EH (cell line): ENCODE results near the gene AIPL1.

Source experiments
- DNase-seq: peaks from one replicate; pipeline ENCODE4 v3.0.0-alpha.2; 2015; ENCODE audit warnings: low read depth

Gene AIPL1

DNA sequence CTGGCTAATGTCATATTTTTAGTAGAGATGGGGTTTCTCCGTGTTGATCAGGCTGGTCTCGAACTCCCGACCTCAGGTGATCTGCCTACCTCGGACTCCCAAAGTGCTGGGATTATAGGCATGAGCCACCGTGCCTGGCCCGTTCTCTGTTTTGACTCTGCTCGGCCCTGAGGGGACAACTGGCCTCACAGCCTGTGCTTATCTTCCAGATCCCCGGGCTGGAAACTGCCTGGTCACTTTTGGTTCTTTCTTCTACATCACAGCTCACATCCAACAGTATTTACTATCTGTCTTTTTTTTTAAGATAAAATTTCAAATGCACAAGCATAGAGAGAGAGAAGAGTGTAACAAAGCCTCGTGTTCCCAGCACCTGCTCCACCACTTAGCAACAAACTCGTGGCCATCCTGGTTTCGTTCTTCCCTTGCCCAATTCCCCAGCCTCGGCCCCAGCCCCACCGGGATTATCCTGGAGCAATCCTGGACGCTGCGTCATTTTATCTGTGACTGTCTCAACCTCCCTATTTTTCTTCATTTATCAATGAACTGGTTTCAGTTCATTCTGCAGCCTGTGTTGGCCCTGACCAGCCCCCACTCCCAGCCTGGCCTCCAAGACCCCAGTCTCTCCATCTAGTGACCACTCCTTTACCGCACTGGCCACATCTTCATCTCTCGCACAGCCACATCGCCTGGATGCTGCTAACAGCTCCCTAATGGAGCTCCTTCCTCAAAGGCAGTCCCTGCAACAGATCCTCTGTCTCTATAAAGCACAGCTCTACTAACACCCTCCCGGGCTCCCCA lies 30.5 kb upstream of the AIPL1 start:
- no peak for DNase-seq

DNA sequence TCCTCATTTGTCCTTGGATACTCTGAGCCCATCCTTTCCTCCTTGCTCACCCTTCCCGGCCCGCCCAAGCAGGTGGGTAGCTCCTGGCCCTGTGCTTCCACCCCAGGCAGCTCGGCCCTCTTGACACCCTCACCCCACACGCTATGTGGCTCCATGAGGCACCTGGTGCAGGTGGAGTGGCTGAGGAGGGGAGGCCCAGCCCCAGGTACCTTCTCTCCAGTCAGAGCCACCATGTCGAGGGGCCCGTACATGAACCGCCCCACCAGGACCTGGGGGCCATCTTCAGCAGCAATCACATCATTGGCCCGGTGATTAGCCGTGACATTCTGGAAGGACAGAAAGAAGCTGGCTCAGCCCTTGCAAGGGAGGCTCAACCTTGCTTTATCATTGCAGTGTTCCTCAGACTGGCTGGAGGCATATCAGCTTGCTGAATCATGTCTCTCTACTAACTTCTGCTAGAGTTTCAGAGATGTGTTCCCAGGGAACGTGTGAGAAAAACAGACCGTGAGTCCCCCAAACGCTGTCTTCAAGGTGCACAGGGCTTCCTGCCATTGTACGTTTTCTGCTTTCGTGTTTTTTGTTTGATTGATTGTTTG lies 29.6 kb upstream of the AIPL1 start:
- no peak for DNase-seq

DNA sequence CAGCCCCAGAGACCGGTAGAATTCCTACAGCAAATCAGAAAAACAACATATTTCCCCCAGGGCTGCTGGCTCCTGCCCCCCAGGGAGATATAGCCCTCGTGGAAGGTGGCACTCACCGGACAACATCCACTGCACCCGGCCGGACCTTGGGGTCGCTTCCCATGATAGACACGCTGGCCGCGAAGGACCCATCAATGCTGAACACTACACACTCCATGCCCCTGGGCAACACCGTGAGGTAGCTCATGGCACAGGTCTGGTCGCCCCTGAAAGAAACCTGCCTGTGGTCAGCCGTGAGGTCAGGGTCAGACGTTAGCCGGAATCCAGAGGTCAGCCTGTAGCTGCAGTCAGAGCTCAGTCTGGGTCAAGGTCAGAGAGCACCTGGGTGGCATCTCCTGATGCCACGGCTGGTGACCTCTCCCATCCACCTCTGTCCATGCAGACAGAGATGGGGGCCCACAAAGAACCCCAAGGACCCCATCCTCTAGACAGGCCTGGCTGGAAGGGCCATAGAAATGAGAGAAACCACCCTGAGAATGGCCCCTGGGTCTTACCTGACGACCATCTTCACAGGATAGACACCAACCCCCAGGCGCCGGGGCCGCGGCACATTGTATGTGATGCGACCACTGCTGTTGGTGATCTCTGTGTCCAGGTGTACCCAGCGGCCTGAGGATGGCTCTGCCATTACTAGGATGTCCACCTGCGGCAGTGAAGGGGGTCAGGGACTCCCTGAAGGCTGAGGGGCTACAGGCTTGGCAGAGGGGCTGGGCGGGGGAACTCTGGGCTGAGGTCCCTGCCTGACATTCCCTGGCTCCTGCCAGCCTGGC lies 28.9 kb upstream of the AIPL1 start:
- no peak for DNase-seq

DNA sequence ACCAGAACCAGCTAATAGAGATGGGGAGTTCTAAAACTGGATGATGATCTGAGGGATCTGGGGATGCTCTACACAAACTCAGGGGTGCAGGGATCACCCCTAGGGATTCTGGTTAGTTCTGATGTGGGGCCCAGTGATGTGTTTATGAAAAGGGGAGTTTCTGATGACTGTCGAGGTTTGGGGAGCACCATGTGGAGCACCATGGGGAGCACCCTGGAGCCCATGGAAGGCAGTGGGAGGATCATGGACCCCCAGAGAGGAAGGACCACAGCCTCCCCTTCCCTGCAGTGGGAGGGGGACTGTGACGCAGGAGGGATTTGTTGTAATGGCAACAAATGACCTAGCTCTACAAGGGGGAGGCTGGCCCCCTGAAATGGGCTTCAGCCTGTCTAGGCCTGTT lies 27.8 kb upstream of the AIPL1 start:
- no peak for DNase-seq

DNA sequence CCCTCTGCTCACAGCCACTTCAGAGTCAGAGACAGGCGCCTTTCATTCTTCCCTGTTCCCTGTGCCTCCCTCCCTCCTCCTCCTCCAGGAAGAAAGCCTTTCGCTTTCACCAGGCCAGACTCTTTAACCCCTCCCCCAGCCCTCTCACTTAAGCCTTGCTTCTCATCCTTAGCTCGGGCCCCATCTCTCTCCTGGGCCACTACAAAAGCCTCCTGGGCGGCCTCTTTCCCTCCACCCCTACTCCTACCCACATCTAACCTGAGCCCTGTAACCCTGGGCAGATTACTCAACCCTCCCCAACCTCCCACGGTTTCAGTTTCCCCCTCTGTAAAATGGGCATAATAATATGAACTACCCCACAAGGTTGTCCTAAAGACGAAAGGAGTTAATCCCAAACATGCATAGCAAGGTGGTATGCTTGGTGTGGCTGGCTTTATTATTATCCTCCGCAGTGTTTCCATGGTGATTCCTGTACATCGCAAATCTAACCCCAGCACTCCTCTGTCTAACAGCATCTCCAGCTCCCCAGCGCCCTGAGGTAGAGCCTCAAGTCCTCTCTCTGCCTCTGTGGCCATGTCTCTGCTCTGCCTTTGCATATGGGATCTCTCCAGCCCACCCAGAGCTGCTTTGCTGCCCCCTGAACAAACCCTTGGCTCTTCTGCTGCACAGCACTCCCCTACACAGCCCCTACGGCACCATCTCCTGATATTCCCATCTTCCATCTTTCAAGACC lies 27.0 kb upstream of the AIPL1 start:
- DNase-seq, result no peak

DNA sequence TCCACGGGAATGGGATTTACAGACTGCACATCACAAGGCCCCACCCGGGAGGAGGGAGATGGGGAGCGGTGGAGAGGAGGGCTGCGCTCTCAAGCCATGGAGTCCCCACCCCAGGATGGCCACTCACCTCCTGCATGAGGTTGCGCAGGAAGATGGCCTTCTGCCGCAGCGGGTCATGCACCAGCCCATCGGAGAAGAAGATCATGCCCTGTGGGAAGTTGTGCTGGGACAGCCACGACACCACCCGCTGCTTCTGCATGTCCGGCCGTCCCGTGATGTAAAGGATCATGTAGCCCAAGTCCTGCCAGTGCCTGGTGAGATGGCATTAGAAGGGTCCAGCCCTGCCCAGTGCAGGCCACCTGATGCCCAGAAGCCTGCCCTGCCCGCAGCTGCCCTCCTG lies 26.3 kb upstream of the AIPL1 start:
- no peak for DNase-seq

DNA sequence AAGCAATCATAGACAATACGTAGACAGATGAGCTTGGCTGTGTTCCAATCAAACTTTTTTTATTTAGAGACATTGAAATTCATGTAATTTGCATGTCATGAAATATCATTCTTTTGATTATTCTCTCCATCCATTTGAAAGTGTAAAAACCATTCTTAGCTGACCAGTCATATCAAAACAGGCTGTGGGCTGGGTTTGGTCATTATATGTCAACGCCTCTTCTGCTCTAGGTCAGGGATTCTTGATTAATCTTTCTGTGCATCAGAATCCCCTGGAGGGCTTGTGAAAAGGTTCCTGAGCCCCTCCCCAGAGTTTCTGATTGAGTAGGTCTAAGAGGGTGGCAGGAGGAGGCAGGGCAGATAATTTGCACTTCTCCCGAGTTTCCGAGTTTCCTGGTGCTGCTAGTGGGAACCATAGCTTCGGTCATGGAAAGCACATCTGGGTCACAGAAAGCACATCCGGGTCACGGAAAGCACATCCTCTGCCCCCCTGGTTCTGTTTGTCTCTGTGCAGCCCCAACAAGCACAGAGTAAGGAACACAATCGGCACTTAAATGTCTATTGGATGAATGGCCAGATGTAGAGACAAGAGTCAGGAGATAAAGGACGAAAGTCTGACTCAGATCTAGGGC lies 25.7 kb upstream of the AIPL1 start:
- DNase-seq, result no peak

DNA sequence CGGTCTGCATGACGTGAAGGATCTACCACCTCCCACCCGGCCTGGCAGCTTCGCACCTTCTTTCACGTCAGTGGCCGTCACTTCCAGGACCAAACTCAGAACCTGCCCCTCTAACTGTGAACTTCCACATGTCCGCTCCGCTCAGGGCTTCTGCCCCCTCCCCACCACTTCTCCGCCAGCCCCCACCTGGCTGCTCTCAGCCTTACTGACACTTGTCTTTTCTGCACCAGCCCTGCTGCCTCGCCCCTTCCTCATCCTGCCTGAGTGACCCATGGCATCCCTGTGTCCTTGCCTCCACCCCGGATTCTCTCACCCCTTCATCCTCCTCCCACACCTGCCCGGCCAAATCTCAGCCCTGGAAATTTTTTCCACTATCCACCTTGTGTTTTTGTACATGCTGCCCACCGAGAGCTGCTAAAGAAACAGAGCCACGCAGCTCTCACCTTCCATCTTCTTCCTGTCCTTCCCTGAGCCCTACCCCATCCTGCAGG lies 23.6 kb upstream of the AIPL1 start:
- DNase-seq, result no peak

DNA sequence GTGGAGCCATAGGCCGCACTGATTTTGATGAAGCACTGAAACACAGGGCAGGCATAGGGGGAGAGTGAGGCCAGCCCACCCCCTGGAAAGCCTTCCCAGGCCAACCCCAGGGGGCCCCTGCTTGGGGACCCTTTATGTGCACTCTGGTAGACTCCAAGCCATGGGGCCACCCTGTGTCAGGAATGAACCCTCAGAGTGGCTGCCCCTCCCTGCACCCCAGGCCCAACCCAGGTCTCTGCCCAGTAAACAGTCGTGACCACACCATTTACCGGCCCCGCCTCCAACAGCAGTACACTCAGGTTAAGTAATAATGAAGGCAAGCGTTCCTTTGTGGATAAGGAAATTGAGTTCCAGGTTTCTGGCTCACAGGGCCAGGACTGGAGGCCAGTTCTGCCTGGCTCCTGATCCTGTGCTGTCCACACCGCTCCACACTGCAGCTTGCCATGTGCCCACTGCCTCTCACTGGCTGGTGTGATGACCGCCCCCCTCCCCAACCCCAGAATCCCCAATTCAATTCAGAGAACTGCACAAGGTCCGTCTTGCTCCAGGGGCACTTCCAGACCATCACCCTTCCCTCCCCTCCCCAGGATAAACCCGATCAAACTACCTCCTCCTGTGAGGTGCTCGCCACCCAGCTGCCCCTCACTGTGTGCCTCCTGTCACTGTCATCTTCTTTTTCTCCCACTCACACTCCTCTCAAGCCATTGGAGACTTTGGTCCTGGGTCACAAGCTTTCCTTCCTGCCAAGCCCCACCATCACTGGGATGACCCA lies 23.0 kb upstream of the AIPL1 start:
- no peak for DNase-seq

DNA sequence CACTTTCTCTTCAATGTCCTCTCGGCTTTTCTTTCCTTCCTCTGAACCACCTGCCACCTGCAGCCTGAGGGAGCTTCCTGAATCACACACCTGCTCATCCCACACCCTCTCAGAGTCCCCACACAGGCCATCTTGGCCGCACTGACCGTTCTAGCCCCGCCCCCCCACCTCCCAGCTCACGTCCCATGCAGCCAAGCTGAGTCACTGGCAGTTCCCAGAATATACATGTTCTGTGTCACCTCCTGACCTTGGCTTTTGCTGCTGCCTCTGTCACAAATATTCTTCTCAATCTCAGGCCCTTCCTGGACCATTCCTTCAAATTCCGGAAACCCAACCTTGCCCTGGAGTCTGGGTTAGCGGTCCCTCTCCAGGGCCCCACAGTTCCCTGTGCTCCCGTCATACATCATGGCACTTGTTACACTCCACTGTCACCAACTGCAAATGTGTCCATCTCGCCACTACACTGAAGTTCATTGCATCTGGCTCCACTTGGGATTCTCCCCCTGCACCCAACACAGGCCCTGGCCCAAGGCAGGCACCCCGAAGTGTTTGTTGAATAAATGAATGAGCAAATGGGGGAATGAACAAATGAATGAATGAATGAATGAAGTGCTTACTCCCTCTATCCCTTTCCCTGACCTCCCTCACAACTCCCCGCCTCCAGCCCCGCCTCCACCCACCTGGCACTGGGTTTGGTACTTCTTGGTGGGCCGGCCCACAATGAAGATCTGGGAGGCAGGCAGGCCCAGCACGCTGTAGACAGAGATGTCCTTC lies 22.2 kb upstream of the AIPL1 start:
- peak; percentile 86 for DNase-seq

DNA sequence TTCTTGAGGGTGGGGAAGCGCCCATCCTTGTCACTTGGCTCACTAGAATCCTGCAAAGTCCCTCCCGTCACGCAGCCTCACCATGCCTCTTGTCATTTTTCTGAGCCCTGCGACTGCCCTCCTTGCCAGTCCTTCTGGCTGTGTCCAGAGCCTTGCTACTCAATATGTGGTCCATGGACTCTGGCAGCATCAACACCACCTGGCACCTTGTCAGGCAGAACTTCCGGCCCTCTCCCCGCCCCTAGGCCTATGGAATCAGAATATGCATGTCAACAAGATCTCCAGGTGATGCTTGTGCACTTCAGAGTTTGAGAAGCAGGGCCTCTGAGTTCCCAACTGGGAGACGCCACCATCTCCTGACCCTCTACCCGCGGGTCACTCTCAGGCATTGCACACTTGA lies 21.4 kb upstream of the AIPL1 start:
- DNase-seq, result no peak

DNA sequence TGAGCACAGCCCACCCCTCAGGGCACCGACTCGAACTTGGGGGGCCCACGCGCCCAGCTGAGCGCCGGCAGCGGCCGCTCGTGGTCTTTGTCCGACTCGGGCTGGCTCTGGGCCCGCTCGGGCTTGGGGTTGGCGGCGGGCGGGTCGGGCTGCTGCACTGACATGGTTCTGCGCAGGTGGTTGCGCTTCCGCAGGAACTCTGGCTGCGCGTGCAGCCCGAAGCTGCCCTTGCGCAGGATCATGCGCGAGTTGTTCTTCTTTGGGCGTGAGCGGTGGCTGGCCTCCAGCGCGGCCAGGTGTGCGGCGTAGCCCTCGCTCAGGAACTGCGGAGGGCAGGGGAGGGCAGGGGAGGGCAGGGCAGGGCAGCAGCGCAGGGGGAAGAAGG lies 20.4 kb upstream of the AIPL1 start:
- DNase-seq, result no peak

DNA sequence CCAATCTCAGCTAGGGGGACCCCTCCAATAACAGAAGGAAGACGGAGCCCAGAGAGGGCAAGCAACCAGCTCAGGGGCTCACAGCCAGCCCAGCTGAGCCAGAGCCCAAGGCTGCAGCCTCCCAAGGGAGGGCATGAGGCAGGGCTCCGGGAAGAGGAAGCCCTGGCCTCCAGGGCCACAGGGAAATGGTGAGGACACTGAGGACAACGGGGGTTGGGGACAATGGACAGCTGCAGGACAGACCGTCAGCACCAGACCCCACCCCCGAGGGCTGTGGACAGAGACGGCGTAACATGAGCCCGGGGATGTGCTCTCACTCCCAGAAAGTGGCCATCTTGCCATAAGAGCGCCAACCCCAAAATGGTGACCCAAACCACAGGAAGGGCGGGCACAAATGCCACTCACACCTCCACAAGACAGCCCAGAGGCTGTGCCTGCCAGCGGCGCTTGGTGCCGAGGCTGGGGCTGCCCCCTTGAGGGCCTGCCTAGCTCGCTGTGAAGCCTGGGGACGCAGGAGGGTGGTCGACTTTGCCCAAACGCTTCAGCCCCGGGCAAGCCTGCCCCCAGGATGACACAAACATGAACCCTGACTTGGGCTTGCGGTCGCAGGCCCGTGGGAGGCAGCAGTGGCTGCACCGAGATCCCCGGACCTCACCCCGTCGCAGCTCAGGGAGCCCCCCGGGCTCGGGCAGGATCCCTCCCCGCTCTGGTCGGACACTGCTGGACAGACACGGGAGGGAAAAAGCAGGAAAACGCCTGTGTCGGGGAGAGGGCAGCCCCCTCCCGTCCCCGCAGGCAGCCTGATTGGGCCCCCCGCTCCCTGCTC lies 19.8 kb upstream of the AIPL1 start:
- DNase-seq, result no peak

DNA sequence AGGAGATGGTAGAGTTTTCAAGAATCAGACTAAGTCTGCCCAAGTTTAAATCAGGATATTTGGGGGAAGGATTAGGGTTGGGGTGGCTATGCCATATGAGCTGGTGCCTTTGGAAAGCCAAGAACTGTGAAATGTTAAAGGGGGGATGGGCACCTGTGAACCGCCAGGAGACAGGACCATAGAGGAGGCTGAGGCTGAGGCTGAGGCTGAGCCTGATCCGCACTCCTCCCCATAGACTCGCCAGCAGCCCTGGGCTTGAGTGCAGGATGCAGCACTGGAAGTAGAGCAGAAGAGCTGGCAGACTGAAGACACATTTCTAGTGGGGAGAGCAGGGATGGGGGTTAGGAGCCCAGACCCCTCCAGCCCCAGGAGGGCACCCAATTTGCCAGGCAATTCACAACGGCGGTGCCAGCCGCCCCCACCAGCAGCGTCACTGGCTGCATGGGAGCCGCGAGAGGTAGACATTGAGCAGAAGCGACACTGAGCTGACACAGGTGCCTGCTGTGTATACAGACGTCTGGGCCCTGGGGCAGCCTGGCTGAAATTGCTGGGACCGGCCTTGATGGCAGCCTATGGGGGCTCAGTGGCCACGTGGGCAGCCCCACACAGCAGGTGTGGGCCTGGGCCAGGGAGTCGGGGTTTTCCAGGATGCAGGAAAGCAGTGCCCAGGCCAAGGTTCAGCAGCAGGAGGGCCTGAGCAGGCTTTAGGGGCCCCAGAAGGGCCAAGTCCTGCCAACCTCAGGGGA lies 18.5 kb upstream of the AIPL1 start:
- no peak for DNase-seq

DNA sequence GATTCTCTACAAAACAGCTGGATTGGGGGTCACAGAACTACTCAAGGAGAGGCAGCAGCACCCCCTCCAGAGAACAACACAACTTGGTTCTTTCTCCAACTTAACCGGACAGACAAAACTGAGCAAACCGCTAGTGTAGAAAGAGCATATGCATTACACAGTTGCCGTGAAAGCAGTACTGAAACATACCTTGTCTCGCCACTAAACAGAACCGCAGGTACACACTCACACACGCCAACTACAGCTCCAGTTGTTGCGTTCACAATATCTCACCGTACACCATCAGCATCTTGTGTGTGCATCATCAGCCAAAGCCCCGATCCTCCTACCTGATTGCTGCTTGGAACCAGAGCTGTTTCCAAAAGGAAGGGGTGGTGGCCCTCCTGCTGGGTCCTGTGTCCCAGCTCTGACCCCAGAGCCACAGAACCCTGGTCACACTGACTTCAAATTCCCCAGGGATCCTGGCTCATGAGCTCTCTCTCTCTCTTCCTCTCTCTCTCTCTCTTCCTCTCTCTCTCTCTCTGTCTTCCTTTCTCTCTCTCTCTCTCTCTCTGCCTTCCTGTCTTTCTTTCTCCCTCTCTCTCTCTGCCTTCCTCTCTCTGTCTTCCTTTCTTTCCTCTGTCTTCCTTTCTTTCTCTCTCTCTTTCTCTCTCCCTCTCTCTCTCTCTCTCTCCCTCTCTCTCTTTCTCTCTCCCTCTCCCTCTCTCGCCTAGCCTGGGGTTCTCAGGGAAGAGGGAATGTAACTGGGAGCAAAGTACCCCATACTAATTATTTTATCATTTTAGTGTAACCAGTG lies 17.7 kb upstream of the AIPL1 start:
- DNase-seq, result no peak

DNA sequence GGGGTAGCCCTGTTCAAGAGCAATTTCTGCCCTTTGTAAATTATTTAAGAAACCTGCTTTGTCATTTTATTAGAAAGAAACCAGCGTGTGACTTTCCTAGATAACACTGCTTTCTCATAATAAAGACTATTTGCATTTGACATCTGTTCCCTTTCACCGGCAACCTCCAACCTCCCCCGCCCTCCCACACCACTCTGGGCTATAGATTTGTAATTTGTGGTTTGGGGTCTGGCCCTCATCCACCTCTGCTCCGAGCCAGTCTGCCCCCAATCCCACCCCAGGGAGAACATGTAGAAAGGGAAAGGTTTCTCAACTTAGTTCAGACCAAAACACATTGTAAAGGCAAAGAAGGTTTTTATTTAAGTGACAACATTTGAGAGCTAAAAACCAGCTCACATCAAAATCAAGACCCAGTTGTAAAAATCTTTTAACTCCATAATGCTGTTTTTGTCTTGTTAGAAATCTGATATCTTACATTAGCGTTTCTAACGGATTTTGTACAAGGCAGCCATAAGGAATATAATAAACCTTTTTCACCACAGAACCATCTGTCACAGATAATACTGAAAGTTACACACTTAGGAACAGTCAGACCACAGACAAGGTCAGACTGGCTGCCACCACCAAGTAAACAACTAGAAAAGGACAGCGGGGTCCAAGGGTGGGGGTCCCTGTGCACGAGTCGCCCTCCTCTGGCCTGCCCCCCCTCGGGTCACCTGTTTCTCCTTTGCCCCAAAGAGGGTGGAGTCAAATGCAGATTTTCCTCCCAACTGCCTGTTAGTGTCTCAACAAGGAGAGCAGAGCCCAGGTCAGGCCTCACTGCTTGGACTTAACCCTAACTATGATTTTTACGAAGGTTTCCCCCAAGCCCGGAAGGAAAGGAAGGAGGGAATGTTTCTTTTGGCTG lies 16.3 kb upstream of the AIPL1 start:
- DNase-seq, result no peak

DNA sequence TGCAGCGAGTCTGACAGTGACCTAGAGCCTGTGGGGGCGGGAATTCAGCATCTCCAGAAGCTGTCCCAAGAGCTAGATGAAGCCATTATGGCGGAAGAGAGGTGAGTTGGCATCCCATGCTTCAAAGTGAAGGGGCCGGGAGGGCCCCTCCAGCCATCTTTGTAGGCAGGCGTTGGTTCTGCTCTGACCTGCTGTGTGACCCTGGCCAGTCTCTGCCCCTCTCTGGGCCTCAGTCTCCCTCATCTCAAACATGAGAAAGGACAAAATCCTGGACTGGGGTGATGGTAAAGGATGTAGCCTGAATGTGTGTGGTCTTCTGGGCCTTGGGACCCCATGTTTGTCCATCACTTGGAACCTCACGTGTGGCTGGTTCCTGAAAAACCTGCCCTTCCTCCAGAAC lies 14.4 kb upstream of the AIPL1 start:
- no peak for DNase-seq
